T-helper 1 cell treated with Interleukin-12 subunit alpha and Interleukin-12 subunit beta and Interleukin-4 antibody, amounts not matched to agents 30 μg/mL and 1 μg/mL, for 36 hours (primary cell): ENCODE results near the gene ZNF763.
"Not testable (repeated sequence)": the region's sequence is repeated elsewhere in the genome, so short reads cannot be mapped to it uniquely, and the experiment has no call there.

Source experiments
- H3K27ac Mint-ChIP-seq: one replicate; pipeline ENCODE4 v1.8.0; 2021; ENCODE audit warnings: mild to moderate bottlenecking, mixed read lengths
- H3K27me3 Mint-ChIP-seq: one replicate; pipeline ENCODE4 v1.8.0; 2021; ENCODE audit warnings: low read depth, mixed read lengths
- H3K36me3 Mint-ChIP-seq: one replicate; pipeline ENCODE4 v1.8.0; 2021; ENCODE audit warnings: low read depth, mixed read lengths
- H3K4me1 Mint-ChIP-seq: one replicate; pipeline ENCODE4 v1.8.0; 2021; ENCODE audit warnings: low read depth, mixed read lengths
- H3K4me3 Mint-ChIP-seq: one replicate; pipeline ENCODE4 v1.8.0; 2021; ENCODE audit warnings: mild to moderate bottlenecking, moderate library complexity, mixed read lengths
- H3K9me3 Mint-ChIP-seq: one replicate; pipeline ENCODE4 v1.8.0; 2021; ENCODE audit warnings: mixed read lengths

ZNF763 gene

GRCh38 chr19:11964858-11965645, at the start of gene ZNF763:
Gene ZNF763, plus strand, starts transcription at chr19:11965040. Its CDS starts 169 bp downstream, at chr19:11965209.
- peak within 1 kb of the TSS; percentile 87 for H3K4me3 Mint-ChIP-seq
- peaks cover 15% of the 10 kb centered on the region for H3K4me1 Mint-ChIP-seq
- no peaks in the 10 kb centered on the region for H3K27me3 Mint-ChIP-seq
- H3K9me3 Mint-ChIP-seq = peaks cover 36% of the 10 kb centered on the region
- H3K36me3 Mint-ChIP-seq = peaks cover 14% of the 10 kb centered on the region
- H3K27ac Mint-ChIP-seq = peak within 1 kb of the TSS; percentile 72

- H3K4me3 Mint-ChIP-seq = no peak overlapping the region
- H3K27ac Mint-ChIP-seq = no peak overlapping the region
- peaks cover 15% of the 10 kb centered on the region for H3K9me3 Mint-ChIP-seq
- peaks cover 28% of the 10 kb centered on the region for H3K4me1 Mint-ChIP-seq
- peaks cover 10% of the 10 kb centered on the region for H3K36me3 Mint-ChIP-seq
- H3K27me3 Mint-ChIP-seq = no peaks in the 10 kb centered on the region
Observed at GRCh38 chr19:11921852-11922495, 42.9 kb upstream of the ZNF763 start.

- Mint-ChIP-seq H3K27me3 (no peaks in the 10 kb centered on the region), H3K4me3 (peak within 1 kb of the TSS; percentile 91)
Observed at GRCh38 chr19:11924886-11925650, 39.8 kb upstream of the ZNF763 start, which contains the start of gene ZNF700. Gene ZNF700, plus strand, starts transcription at chr19:11925107. Its CDS starts 104 bp downstream, at chr19:11925211.

GRCh38 chr19:11925651-11926187, 39.1 kb upstream of the ZNF763 start:
- Mint-ChIP-seq H3K36me3 (peaks cover 41% of the 10 kb centered on the region), H3K4me3 (peak overlapping the region; percentile 91), H3K4me1 (peaks cover 31% of the 10 kb centered on the region), H3K9me3 (peaks cover 25% of the 10 kb centered on the region), H3K27ac (peak overlapping the region; percentile 85)
- not testable (repeated sequence) for H3K27me3 Mint-ChIP-seq

More at GRCh38 chr19:11924886-11925650, 39.8 kb upstream of the ZNF763 start, which contains the start of gene ZNF700:
- H3K9me3 Mint-ChIP-seq = peaks cover 19% of the 10 kb centered on the region
- peak within 1 kb of the TSS; percentile 95 for H3K27ac Mint-ChIP-seq
- peaks cover 31% of the 10 kb centered on the region for H3K4me1 Mint-ChIP-seq
- H3K36me3 Mint-ChIP-seq = peaks cover 35% of the 10 kb centered on the region

GRCh38 chr19:11927227-11927626, 37.6 kb upstream of the ZNF763 start:
- H3K27ac Mint-ChIP-seq = no peak overlapping the region
- H3K27me3 Mint-ChIP-seq = no peaks in the 10 kb centered on the region
- peaks cover 51% of the 10 kb centered on the region for H3K36me3 Mint-ChIP-seq
- no peak overlapping the region for H3K4me3 Mint-ChIP-seq
- peaks cover 35% of the 10 kb centered on the region for H3K4me1 Mint-ChIP-seq
- H3K9me3 Mint-ChIP-seq = peaks cover 33% of the 10 kb centered on the region

- H3K27me3 Mint-ChIP-seq = no peaks in the 10 kb centered on the region
- no peak overlapping the region for H3K4me3 Mint-ChIP-seq
- peaks cover 66% of the 10 kb centered on the region for H3K36me3 Mint-ChIP-seq
- peaks cover 12% of the 10 kb centered on the region for H3K4me1 Mint-ChIP-seq
- H3K9me3 Mint-ChIP-seq = peaks cover 48% of the 10 kb centered on the region
- no peak overlapping the region for H3K27ac Mint-ChIP-seq
Observed at GRCh38 chr19:11931051-11931450, 33.8 kb upstream of the ZNF763 start.

GRCh38 chr19:11931513-11931912, 33.3 kb upstream of the ZNF763 start:
- Mint-ChIP-seq H3K4me3 (no peak overlapping the region), H3K27me3 (no peaks in the 10 kb centered on the region), H3K36me3 (peaks cover 69% of the 10 kb centered on the region), H3K9me3 (peaks cover 50% of the 10 kb centered on the region), H3K4me1 (peaks cover 10% of the 10 kb centered on the region), H3K27ac (no peak overlapping the region)

- not testable (repeated sequence) for H3K27me3 Mint-ChIP-seq, H3K4me3 Mint-ChIP-seq, H3K4me1 Mint-ChIP-seq, H3K27ac Mint-ChIP-seq
- peaks cover 52% of the 10 kb centered on the region for H3K9me3 Mint-ChIP-seq
- H3K36me3 Mint-ChIP-seq = peaks cover 67% of the 10 kb centered on the region
Observed at GRCh38 chr19:11935829-11936228, 29.0 kb upstream of the ZNF763 start.

GRCh38 chr19:11938383-11938782, 26.5 kb upstream of the ZNF763 start:
- H3K4me3 Mint-ChIP-seq, H3K27ac Mint-ChIP-seq, H3K27me3 Mint-ChIP-seq, H3K4me1 Mint-ChIP-seq: not testable (repeated sequence)
- H3K9me3 Mint-ChIP-seq = peaks cover 58% of the 10 kb centered on the region
- peaks cover 72% of the 10 kb centered on the region for H3K36me3 Mint-ChIP-seq

GRCh38 chr19:11941361-11941887, 23.4 kb upstream of the ZNF763 start:
- not testable (repeated sequence) for H3K27ac Mint-ChIP-seq, H3K4me3 Mint-ChIP-seq, H3K4me1 Mint-ChIP-seq, H3K27me3 Mint-ChIP-seq
- H3K9me3 Mint-ChIP-seq = peaks cover 72% of the 10 kb centered on the region
- peaks cover 84% of the 10 kb centered on the region for H3K36me3 Mint-ChIP-seq

- Mint-ChIP-seq H3K36me3 (peaks cover 86% of the 10 kb centered on the region), H3K4me3 (no peak overlapping the region), H3K27ac (no peak overlapping the region), H3K4me1 (no peaks in the 10 kb centered on the region), H3K9me3 (peaks cover 72% of the 10 kb centered on the region), H3K27me3 (no peaks in the 10 kb centered on the region)
Observed at GRCh38 chr19:11942008-11942842, 22.6 kb upstream of the ZNF763 start.

- Mint-ChIP-seq H3K9me3 (peaks cover 77% of the 10 kb centered on the region), H3K36me3 (peaks cover 87% of the 10 kb centered on the region), H3K27me3 (no peaks in the 10 kb centered on the region), H3K4me3 (no peak overlapping the region), H3K4me1 (no peaks in the 10 kb centered on the region), H3K27ac (no peak overlapping the region)
Observed at GRCh38 chr19:11942843-11943108, 22.1 kb upstream of the ZNF763 start.

- peaks cover 85% of the 10 kb centered on the region for H3K9me3 Mint-ChIP-seq
- H3K4me1 Mint-ChIP-seq = no peaks in the 10 kb centered on the region
- H3K27me3 Mint-ChIP-seq = no peaks in the 10 kb centered on the region
- no peak overlapping the region for H3K27ac Mint-ChIP-seq
- peaks cover 93% of the 10 kb centered on the region for H3K36me3 Mint-ChIP-seq
- H3K4me3 Mint-ChIP-seq = no peak overlapping the region
Observed at GRCh38 chr19:11944656-11945055, 20.2 kb upstream of the ZNF763 start.
